Fibroblast of villous mesenchyme (primary cell): ENCODE data around the gene FAM168B. TPM values are rescaled to one million over a fixed set of nuclear protein-coding genes. Genes with fewer than 3 reads are reported as not detected.

Experiments
- DNase-seq: peaks from one replicate; pipeline ENCODE4 v3.0.0-alpha.2; 2010; ENCODE audit warnings: low read depth
- H3K4me3 ChIP-seq: 2 replicates; pipeline ENCODE4 v1.5.1; 2011; ENCODE audit warnings: low read depth, mild to moderate bottlenecking, low read length
- total RNA-seq: library from RNA; depleted of rRNA; stranded (reverse); fragments of >200 nt; gene quantifications from 2 replicates; pipeline ENCODE4 v1.2.3, GENCODE V29; 2012
- TF ChIP-seq, protein P1 (sequence below): IDR thresholded peaks from 2 replicates; pipeline ENCODE4 v1.5.1; 2012; ENCODE audit warnings: low read depth, mild to moderate bottlenecking, low read length; ENCODE audit not compliant: insufficient read depth

FAM168B gene
- total RNA-seq, 1 donor, result 91.5 TPM

DNA sequence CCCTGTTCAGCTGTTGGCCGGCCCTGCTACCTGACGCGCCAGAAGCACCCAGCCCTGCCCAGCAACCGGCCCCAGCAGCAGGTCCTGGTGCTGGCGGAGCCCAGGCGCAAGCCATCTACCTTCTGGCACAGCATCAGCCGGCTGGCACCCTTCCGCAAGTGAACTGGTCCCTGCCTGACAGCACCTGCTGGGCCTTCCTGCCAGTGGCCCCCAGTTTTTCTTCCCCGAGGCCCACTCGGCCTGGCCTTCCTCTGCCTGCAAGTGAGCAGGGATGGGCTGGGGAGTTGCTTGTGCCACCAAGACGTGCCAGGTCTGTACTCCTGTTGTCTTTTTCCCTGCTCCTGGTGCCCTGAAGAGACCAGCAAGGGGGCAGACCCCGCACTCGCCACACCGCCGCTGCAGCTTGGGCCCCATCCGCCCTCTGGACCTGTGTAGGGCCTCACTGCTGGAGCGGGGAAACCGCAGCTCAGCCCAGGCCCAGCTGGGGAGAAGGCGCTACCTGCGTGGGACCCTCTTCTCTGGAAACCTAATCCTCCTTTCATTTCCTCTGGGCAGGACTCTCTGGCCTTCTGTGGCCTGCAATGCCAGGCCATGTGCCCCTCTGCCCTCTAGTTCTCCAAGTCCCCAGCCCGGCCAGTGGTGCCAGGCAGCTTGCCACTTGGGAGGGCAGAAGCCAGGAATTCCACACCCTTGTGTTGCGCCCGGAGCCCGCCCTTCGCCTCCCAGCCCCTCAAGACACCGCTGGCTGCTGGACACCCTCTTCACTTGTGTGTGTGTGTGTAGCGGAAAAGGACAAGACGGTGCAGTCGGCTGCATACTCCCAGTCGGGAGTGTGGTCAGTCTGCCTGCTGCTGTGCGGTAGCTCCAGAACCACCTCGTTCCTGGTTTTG lies 47.0 kb downstream of the FAM168B start:
- H3K4me3 ChIP-seq, result no peak overlapping the region
- TF ChIP-seq, protein P1, sequence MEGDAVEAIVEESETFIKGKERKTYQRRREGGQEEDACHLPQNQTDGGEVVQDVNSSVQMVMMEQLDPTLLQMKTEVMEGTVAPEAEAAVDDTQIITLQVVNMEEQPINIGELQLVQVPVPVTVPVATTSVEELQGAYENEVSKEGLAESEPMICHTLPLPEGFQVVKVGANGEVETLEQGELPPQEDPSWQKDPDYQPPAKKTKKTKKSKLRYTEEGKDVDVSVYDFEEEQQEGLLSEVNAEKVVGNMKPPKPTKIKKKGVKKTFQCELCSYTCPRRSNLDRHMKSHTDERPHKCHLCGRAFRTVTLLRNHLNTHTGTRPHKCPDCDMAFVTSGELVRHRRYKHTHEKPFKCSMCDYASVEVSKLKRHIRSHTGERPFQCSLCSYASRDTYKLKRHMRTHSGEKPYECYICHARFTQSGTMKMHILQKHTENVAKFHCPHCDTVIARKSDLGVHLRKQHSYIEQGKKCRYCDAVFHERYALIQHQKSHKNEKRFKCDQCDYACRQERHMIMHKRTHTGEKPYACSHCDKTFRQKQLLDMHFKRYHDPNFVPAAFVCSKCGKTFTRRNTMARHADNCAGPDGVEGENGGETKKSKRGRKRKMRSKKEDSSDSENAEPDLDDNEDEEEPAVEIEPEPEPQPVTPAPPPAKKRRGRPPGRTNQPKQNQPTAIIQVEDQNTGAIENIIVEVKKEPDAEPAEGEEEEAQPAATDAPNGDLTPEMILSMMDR, result no peak
- no peak for DNase-seq

DNA sequence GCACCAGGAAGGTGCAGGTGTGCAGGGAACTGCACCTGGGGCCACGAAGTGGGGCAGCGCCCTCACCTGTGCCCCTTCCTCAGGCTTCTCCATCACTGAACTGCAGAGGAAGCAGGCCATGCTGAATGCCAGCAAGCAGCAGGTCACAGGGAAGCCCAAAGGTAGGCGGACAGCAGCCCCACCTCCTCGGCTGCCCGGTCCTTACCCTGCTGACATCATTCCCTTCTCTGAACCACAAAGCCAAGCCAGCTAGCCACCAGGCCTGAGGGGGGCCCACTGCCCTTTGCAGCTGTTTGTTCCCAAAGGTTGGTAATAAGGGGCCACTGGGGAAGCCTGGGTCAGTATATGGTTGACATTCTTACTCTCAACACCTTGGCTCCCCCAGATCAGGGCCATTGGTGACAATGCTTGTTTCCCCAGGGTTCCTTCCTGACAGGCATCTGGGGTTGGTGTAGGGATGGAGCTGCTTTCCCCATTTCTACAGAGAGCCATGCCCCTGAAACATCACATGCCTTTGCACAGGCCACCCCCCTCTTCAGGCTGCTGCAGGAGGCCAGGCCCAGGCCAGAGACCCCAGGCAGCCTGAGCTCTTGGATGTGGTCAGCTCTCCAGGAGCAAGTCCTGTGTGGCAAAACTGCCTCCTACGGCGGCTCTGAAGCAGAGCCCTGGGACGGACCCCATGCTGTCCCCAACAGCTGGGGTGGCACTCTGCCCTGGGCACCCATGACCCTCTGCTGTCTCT lies 47.8 kb downstream of the FAM168B start:
- no peak for DNase-seq
- no peak overlapping the region for H3K4me3 ChIP-seq
- TF ChIP-seq, protein P1, result no peak

DNA sequence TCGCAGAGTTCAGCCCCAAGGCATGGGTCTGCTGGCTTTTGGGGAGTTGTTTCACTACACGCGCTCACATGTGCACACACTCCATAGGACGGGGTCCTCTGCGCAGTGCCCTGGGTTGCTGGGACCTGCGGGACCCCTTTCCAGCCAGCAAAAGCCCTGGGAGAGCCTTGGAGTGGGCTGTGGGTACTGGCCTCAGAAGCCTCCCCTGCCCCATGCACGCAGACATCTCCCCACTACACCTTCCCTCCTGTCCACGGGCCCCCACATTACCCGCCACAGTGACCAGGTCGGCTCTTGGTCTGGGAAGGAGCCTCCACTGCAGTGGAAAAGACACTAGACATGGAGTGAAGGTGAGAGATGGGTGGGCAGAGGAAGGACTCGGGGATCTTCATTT lies 48.5 kb downstream of the FAM168B start:
- no peak overlapping the region for H3K4me3 ChIP-seq
- DNase-seq, result no peak
- TF ChIP-seq, protein P1, result no peak

DNA sequence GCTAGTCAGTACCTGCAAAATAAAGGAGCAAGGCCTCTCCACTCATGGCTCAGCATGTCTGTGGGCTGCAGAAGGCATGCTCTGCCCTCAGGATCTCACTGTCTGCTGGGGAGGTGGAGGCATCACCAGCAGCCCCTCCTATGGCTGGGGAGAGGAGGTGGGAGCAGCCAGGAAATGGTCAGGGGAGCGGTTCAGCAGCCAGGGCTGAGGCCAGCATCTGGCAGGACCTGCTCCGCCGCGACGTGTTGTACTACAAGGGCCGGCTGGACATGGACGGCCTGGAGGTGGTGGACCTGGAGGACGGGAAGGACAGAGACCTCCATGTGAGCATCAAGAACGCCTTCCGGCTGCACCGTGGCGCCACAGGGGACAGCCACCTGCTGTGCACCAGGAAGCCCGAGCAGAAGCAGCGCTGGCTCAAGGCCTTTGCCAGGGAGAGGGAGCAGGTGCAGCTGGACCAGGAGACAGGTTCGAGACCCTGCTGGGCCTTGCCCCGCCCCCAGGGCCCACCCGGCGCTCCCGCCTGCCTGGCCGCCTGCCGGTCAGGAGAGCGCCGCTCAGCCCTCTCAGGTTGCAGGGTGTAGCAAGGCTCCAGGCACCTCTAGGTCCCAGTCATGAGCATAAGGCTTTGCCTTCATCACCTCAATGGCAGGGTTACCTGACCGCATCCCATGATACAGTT lies 49.0 kb downstream of the FAM168B start:
- DNase-seq, result no peak
- TF ChIP-seq, protein P1, result no peak
- H3K4me3 ChIP-seq, result no peak overlapping the region

DNA sequence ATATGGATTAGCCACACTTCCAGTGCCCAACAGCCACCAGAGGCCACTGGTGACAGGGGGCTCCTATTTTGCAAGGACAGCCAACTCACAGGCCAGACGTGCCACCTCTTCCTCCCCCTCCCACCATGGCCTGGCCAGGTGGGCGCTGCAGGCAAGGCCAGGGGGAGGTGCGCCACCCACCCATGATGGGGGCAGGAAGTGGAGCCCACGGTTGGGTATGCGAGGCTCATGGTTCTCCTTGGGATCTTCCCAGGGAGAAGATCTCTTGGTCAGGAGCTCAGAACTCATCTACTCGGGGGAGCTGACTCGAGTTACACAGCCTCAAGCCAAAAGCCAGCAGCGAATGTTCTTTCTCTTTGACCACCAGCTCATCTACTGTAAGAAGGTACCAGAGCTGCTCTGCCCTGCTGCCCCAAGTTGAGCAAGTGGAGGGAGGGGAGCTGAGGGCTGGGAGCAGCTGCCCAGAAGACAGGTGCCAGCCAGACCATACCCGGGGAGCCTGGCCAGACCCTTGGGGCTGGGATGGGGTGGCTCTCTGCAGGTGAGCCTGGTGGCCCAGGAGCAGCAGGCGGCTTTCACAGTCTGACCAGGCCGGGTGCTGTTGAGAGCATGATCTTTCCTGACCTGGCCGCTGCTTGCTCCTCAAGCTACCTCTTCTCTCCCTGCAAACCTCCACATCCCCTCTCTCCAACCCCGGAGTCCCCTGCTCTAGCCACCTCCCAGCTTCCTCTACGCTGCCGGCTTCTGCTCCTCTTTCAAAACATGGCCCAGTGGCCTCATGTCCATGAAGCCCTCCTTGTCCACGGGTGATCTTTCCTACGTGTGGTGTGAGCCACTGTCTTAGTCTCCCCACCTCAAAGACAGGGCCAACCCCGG lies 49.8 kb downstream of the FAM168B start:
- TF ChIP-seq, protein P1, result no peak
- no peak overlapping the region for H3K4me3 ChIP-seq
- no peak for DNase-seq

DNA sequence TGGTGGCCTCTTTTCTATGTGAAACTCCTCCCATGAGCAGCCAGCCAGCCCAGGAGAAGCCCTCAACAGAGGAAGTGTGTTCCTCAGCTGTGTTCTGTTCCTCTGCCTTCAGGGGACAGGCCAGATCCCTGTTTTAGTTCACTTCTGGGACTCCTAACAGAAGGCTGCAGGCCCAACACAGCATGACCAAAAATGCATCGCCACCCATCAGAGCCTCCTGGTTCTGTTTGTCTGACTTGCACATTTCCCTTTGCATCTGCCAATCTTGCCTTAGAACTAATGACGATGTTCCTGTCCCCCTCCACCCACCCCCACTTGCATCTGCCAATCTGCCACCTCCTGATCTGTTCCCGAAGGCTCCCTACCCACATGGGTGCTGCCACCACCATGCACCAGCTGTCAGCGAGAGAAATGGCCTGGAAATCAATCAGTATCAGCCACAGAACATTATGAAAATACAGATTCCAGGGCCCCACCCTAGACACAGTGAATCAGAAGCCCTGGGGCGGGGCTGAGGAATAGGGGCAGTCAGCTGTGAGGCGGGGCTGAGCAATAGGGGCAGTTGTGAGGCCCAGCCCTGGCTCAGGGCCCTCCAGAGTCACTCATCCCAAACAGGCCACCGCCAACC lies 51.0 kb downstream of the FAM168B start:
- no peak overlapping the region for H3K4me3 ChIP-seq
- TF ChIP-seq, protein P1, result no peak
- DNase-seq, result no peak
